Psoas muscle (tissue), 8 donors: ENCODE data around the gene COL23A1. TPM values are rescaled to one million over a fixed set of nuclear protein-coding genes. Genes with fewer than 3 reads are reported as not detected.

Experiments used
- ATAC-seq, 4 donors: fragments of 200-7000 bp; cut with Tn5 transposase; one replicate each; pipeline ENCODE4 v1.9.1; 2020; ENCODE audit warnings: moderate library complexity in 3 of 4, mild to moderate bottlenecking in 2 of 4
- DNase-seq, 2 donors: peaks; one replicate each; pipeline ENCODE4 v3.0.0-alpha.2; 2020
- H3K27ac ChIP-seq: fragments of 200-600 bp; one replicate; pipeline ENCODE4 v1.8.0; 2022
- H3K27me3 ChIP-seq, 3 donors: fragments of 200-600 bp in 1 of 3; one replicate each; pipeline versions ENCODE4 v1.6.1 to v1.8.0; 2013 to 2022; ENCODE audit warnings: low read length in 2 of 3, mild to moderate bottlenecking in 2 of 3, moderate library complexity in 1 of 3; ENCODE audit not compliant: insufficient read depth in 3 of 3
- H3K36me3 ChIP-seq, 2 donors: fragments of 200-600 bp in 1 of 2; one replicate each; pipeline versions ENCODE4 v1.6.1 to v1.8.0; 2013 to 2022; ENCODE audit warnings: low read depth in 1 of 2, mild to moderate bottlenecking in 1 of 2, moderate library complexity in 1 of 2; ENCODE audit not compliant: insufficient read depth in 1 of 2
- H3K4me1 ChIP-seq: fragments of 200-600 bp; one replicate; pipeline ENCODE4 v1.8.0; 2022
- H3K4me3 ChIP-seq: fragments of 200-600 bp; one replicate; pipeline ENCODE4 v1.8.0; 2022; ENCODE audit warnings: mild to moderate bottlenecking
- H3K9me3 ChIP-seq: fragments of 200-600 bp; one replicate; pipeline ENCODE4 v1.8.0; 2022
- WGBS, 3 donors: extraction: QIAGEN DNeasy Blood & Tissue Kit; methylation state at CpG; one replicate each; pipeline versions ENCODE4 v1.1.6 to v1.1.7; 2013; 5-methylcytosine and 5-hydroxymethylcytosine counted together
- intact Hi-C, 2 donors: fragments of 100-400 bp; cut with DNase I; formaldehyde crosslinking; loops; one replicate each; pipeline versions ENCODE4 v1.11.0 to v1.14.2; 2022
- polyA plus RNA-seq, 3 donors: library from polyadenylated mRNA; stranded (reverse); fragments of 200-250 nt; gene quantifications; one replicate each; pipeline ENCODE4 v1.2.3, GENCODE V29; 2013
- total RNA-seq, 4 donors: library from RNA; stranded (reverse); fragmentation: NEBNext Ultra II Directional in 2 of 4; extraction: Animal tissue kit (Norgen Biotek cat#: 25700) in 2 of 4; gene quantifications; one replicate each; pipeline versions ENCODE4 v1.2.1 to v1.2.4, GENCODE V29; 2021 to 2023
- TF ChIP-seq, protein P1 (sequence below): fragments of 200-600 bp; IDR thresholded peaks from one replicate; pipeline ENCODE4 v1.8.0; 2022; ENCODE audit warnings: antibody characterized with exemption
- donor health status: healthy with polysubstance abuse.
- donor health status: DM: no; HTN: no; CAD: no; lungs with moderate emphysema.
- donor health status: Bipolar disorder and iron deficiency.
- donor health status: healthy.
- donor health status: DM: yes; HTN: yes; CAD: no.
- donor health status: DM: no; HTN: no; CAD: no.
- donor health status: DM: no; HTN: no; CAD: no.
- donor health status: DM: yes; HTN: yes; CAD: no.

COL23A1 gene
- total and polyA plus RNA-seq, 7 donors: 0.66 to 3.0 (median 1.2) TPM

DNA sequence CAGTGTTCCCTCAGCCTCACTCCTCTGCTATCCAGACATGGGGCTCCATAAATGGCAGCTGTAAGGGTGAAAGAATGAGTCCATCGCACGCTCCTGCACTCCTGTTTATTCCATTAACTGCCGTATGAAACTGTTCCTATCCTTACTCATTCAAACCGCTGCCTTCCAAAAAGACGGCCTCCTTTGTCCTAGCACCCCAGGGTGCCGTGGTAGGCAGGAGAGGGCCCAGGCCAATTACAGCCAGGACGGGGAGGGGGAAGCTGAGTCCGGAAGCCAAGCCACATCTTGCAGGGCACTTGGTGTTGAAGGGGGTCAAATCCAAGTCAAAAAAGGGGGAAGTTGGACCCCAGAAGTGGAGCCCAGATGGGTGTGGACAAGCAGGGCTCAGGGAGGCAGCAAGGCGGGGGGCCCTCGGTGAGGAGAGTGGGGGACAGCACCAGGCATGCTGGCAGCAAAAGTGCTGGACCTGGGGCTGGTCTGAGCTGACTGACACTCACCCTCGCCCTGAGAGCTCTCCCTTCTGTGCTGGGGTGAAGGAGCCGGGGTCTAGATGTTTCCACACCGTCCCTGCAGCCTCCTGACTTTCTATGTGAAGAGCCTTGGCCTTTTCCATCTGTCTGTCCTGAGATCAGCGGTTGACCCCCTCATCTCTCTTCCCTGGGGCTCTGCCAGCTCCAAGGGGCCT is 63.3 kb downstream of the COL23A1 start:
- 76 to 84% (median 80%) methylated on average over 14 of the region's 14 CpGs for WGBS, 3 donors
- peak in 3 of 4 donors; percentile 26 to 59 (median 43) for ATAC-seq
- H3K27me3 ChIP-seq: peaks cover 0 to under 1% (median 0%) of the 10 kb centered on the region in 3 donors
- no peaks in the 10 kb centered on the region for H3K9me3 ChIP-seq
- H3K4me3 ChIP-seq: no peak overlapping the region
- no peaks in the 10 kb centered on the region for H3K4me1 ChIP-seq
- TF ChIP-seq, protein P1, sequence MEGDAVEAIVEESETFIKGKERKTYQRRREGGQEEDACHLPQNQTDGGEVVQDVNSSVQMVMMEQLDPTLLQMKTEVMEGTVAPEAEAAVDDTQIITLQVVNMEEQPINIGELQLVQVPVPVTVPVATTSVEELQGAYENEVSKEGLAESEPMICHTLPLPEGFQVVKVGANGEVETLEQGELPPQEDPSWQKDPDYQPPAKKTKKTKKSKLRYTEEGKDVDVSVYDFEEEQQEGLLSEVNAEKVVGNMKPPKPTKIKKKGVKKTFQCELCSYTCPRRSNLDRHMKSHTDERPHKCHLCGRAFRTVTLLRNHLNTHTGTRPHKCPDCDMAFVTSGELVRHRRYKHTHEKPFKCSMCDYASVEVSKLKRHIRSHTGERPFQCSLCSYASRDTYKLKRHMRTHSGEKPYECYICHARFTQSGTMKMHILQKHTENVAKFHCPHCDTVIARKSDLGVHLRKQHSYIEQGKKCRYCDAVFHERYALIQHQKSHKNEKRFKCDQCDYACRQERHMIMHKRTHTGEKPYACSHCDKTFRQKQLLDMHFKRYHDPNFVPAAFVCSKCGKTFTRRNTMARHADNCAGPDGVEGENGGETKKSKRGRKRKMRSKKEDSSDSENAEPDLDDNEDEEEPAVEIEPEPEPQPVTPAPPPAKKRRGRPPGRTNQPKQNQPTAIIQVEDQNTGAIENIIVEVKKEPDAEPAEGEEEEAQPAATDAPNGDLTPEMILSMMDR: no peak
- intact Hi-C loops: no loop called here
- DNase-seq: no peak
- no peaks in the 10 kb centered on the region for H3K36me3 ChIP-seq
- H3K27ac ChIP-seq: no peak overlapping the region

DNA sequence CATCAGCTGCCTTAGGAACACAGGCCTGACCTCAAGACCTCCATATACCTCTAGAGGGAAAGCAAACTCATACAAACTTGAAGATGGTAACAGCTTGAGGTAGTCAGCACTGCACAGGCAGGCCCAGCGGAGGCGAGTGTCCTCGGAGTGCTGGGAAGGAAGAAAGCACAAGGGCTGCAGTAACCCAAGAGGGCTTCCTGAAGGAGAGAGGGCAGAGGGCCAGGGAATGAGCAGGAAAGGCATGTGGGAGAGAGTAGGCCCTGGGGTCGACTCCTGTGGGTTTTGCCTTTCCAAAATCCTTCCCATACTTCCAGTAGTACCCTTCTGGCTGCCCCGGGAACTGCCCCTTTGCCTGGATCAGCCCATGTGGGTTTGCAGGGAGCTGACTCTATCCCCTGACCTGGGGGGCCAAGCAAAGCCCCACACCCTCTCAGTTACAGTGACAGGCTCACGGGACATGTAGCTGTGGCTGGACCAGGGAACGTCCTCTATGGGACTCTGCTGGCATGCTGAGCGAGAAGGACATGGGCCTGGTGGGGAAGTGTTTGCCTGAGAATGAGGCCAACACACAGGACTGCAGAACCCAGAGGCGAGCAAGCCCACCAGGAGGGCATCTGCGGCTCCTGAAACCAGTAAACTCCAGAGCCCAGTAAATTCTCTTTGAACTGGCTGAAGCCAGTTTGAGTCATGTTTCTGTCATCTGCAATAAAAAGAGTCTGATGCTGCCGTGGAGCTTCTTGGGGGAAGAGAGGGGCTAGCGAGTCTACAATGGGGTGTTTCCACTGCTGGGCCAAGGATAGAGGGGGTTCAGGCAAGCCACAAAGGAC is 64.1 kb downstream of the COL23A1 start:
- TF ChIP-seq, protein P1: no peak
- Histone ChIP-seq H3K27ac (no peak overlapping the region), H3K36me3 (no peaks in the 10 kb centered on the region), H3K4me3 (no peak overlapping the region), H3K27me3 (no peaks in the 10 kb centered on the region), H3K4me1 (no peaks in the 10 kb centered on the region), H3K9me3 (no peaks in the 10 kb centered on the region)
- DNase-seq (no peak), ATAC-seq (peak in 2 of 4 donors; percentile 21 to 57)
- WGBS, 3 donors: 83 to 88% (median 84%) methylated on average over 12 of the region's 12 CpGs
- intact Hi-C loops: no loop called here

DNA sequence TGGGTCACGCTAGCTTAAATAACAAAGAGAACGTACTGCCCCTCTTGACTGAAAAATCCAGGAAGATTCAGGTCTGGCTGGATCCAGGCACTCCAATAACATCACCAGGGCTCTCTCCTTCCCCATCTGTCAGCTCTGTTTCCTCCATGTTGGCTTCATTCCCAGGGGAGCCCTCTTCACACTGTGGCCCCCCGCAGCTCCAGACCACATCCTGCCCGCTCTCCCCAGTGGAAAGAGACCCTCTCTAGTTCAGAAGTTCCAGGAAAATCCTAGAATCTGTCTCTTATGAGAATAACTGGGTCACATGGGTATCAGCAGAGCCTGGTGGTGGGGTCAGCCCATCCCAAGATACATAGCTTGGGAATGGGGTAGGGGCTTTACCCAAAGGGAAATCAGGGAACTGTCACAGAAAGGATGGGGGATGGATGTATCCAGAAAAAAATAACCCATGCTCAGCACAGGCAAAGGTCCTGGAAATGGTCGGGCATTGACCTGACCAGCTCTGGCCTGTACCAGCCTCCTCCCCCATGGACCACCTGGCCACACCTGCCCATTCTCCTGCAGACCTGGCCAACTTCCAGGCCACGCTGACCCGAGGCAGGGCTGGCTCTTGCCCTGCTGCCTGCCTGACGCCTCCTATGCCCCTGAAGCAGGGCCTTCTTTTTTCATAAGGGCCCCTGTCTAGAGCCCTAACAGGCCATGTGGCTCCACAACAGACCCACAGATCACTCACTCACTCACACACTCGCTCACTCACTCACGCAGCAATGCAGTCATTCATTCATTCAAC is 65.9 kb downstream of the COL23A1 start:
- Histone ChIP-seq H3K27ac (no peak overlapping the region), H3K9me3 (no peaks in the 10 kb centered on the region), H3K4me1 (no peaks in the 10 kb centered on the region), H3K36me3 (no peaks in the 10 kb centered on the region), H3K4me3 (no peak overlapping the region), H3K27me3 (no peaks in the 10 kb centered on the region)
- intact Hi-C loops: no loop called here
- WGBS, 3 donors: 81 to 82% (median 81%) methylated on average over 10 of the region's 10 CpGs
- ATAC-seq: no peak
- DNase-seq: no peak
- TF ChIP-seq, protein P1: no peak

DNA sequence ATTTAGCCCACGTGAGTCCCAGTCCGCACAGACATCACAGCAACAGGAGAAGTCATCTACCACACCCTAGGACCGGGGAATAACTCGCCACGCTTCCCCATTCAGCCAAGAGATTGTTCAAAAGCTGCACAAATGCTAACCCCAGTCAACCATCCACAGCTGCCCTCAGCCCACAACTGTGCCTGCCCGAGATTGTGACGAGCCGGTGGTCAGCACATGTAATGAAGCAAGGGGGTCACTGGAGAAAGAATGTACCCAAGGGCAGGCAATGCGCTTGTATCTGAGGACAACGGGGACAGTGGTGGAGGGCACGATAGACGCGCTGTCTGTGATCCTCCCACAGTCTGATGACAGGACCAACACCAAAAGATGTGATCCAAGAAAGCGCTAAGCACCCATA is 67.8 kb downstream of the COL23A1 start:
- WGBS, 3 donors: 86 to 89% (median 88%) methylated on average over 14 of the region's 14 CpGs
- Histone ChIP-seq H3K36me3 (no peaks in the 10 kb centered on the region), H3K27ac (no peak overlapping the region), H3K4me3 (no peak overlapping the region), H3K4me1 (no peaks in the 10 kb centered on the region), H3K9me3 (no peaks in the 10 kb centered on the region), H3K27me3 (no peaks in the 10 kb centered on the region)
- ATAC-seq: no peak
- DNase-seq: no peak
- TF ChIP-seq, protein P1: no peak
- intact Hi-C loops: no loop called here
